Measurements from ENCODE around the gene CFAP73.

DNA sequence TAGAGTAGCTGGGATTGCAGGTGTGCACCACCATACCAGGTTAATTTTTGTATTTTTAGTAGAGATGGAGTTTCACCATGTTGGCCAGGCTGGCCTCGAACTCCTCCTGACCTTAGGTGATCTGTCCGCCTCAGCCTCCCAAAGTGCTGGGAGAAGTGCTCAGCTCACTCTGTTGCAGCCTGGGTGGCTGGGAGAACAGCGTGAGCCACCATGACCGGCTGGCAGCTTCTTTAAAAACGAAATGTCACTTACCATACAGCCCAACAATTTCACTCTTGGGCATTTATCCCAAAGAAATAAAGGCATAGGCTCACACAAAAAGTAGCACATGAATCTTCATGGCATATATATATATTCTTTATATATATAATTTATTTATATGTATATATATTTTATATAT lies 4.7 kb upstream of the CFAP73 start:
- TF ChIP-seq POLR2A (IDR thresholded peaks at IDR 0.05) (no peak), EP300 (IDR thresholded peaks at IDR 0.05) (no peak), POLR2AphosphoS5 (IDR thresholded peaks at IDR 0.05) (no peak)
- TF ChIP-seq, protein P1, sequence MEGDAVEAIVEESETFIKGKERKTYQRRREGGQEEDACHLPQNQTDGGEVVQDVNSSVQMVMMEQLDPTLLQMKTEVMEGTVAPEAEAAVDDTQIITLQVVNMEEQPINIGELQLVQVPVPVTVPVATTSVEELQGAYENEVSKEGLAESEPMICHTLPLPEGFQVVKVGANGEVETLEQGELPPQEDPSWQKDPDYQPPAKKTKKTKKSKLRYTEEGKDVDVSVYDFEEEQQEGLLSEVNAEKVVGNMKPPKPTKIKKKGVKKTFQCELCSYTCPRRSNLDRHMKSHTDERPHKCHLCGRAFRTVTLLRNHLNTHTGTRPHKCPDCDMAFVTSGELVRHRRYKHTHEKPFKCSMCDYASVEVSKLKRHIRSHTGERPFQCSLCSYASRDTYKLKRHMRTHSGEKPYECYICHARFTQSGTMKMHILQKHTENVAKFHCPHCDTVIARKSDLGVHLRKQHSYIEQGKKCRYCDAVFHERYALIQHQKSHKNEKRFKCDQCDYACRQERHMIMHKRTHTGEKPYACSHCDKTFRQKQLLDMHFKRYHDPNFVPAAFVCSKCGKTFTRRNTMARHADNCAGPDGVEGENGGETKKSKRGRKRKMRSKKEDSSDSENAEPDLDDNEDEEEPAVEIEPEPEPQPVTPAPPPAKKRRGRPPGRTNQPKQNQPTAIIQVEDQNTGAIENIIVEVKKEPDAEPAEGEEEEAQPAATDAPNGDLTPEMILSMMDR (IDR thresholded peaks at IDR 0.05) = no peak
